Tibial nerve (tissue), 3 donors: ENCODE measurements around the gene SHQ1.

Experiments used
- POLR2A ChIP-seq, 2 donors: fragments of 450-650 bp; IDR thresholded peaks; one replicate each; pipeline ENCODE4 v1.6.1; 2017; ENCODE audit warnings: antibody characterized with exemption in 2 of 2, mild to moderate bottlenecking in 2 of 2, moderate library complexity in 2 of 2
- TF ChIP-seq, protein P1 (sequence below), 5 experiments: fragments of 200-600 bp in 3 of 5; fragments of 450-650 bp in 2 of 5; sonication (generic) in 3 of 5; IDR thresholded peaks; one replicate each; pipeline ENCODE4 v1.5.1; 2016 to 2019; ENCODE audit warnings: antibody characterized with exemption in 5 of 5, mild to moderate bottlenecking in 3 of 5, moderate library complexity in 2 of 5

DNA sequence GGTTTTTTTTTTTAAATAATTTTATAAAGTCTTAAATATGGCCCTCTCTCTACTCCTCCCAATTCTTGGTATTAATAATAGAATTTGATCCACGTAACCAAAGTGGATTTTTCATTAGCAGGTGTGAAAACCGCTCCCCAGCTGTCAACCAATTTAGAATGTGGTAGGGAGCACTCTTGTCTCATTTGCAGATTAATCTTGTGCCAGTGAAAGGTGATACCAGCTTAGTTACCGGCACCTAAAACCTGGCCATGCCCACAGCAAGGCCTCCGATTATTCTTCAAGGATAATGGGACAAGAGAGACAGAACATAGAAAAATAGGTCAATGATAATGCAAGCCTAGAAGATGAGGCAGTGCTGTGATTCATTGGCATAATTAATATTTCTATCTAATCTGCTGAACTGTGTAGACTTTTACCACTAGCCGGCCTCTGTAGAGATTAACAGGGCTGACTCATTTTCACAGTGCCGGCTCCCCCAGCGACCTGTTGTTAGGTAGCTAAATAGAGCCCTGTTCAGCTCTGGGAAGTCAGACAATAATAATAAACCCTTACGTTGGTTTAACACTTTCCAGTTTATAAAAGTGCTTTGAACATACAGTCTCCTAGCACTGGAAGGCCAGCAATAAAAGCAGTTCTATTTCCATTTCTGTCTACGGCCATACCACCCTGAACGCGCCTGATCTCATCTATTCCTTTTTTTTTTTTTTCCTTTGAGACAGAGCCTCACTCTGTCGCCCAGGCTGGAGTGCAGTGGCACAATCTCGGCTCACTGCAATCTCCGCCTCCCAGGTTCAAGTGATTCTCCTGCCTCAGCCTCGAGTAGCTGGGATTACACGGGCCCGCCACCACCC, 102.9 kb downstream of the SHQ1 start:
- no peak for TF ChIP-seq POLR2A (IDR thresholded peaks at IDR 0.05)
- TF ChIP-seq, protein P1, sequence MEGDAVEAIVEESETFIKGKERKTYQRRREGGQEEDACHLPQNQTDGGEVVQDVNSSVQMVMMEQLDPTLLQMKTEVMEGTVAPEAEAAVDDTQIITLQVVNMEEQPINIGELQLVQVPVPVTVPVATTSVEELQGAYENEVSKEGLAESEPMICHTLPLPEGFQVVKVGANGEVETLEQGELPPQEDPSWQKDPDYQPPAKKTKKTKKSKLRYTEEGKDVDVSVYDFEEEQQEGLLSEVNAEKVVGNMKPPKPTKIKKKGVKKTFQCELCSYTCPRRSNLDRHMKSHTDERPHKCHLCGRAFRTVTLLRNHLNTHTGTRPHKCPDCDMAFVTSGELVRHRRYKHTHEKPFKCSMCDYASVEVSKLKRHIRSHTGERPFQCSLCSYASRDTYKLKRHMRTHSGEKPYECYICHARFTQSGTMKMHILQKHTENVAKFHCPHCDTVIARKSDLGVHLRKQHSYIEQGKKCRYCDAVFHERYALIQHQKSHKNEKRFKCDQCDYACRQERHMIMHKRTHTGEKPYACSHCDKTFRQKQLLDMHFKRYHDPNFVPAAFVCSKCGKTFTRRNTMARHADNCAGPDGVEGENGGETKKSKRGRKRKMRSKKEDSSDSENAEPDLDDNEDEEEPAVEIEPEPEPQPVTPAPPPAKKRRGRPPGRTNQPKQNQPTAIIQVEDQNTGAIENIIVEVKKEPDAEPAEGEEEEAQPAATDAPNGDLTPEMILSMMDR (IDR thresholded peaks at IDR 0.05) = no peak
